GM12878 (cell line): ENCODE data around the gene ZFC3H1. TPM values are rescaled to one million over a fixed set of nuclear protein-coding genes. Genes with fewer than 3 reads are reported as not detected.

Source experiments
- CEBPB ChIP-seq, 2 experiments: fragments of 150-350 bp in 1 of 2; IDR thresholded peaks; 2 replicates each; pipeline ENCODE4 v1.6.1; 2012 to 2014; ENCODE audit warnings: low read depth in 2 of 2, low read length in 2 of 2, borderline replicate concordance in 1 of 2, inconsistent platforms in 1 of 2
- ETV6 ChIP-seq, 2 experiments: fragments of 450-650 bp in 1 of 2; IDR thresholded peaks in 1 of 2; conservative IDR thresholded peaks in 1 of 2; 2 replicates each; pipeline ENCODE4 v1.6.1; 2014; ENCODE audit warnings: antibody characterized with exemption in 1 of 2, borderline replicate concordance in 1 of 2, low read depth in 1 of 2, mild to moderate bottlenecking in 1 of 2, moderate library complexity in 1 of 2
- FOS ChIP-seq: IDR thresholded peaks from 3 replicates; pipeline ENCODE4 v1.6.1; 2011; ENCODE audit warnings: borderline replicate concordance; ENCODE audit not compliant: insufficient read length; ENCODE audit errors: extremely low read depth
- HDAC2 ChIP-seq: fragments of 200-600 bp; sonication (generic); IDR thresholded peaks from 2 replicates; pipeline ENCODE4 v1.6.1; 2017
- IRF5 ChIP-seq: fragments of 450-650 bp; IDR thresholded peaks from 2 replicates; pipeline ENCODE4 v1.6.1; 2017; ENCODE audit warnings: borderline replicate concordance
- NR2F1 ChIP-seq: fragments of 450-650 bp; conservative IDR thresholded peaks from 2 replicates; pipeline ENCODE4 v1.6.1; 2017; ENCODE audit warnings: mild to moderate bottlenecking
- PAX5 ChIP-seq: IDR thresholded peaks from 2 replicates; pipeline ENCODE4 v1.6.1; 2011; ENCODE audit warnings: low read depth, low read length, borderline replicate concordance
- POLR2AphosphoS2 ChIP-seq: IDR thresholded peaks from 2 replicates; pipeline ENCODE4 v1.6.1; 2011; ENCODE audit warnings: low read depth, mild to moderate bottlenecking, low read length, improper control_type of control experiment, moderate library complexity
- SKIL ChIP-seq: fragments of 450-650 bp; IDR thresholded peaks from 2 replicates; pipeline ENCODE4 v1.6.1; 2017; ENCODE audit warnings: mild to moderate bottlenecking, low read depth, inconsistent platforms; ENCODE audit not compliant: poor library complexity, severe bottlenecking
- TCF3 ChIP-seq: IDR thresholded peaks from 2 replicates; pipeline ENCODE4 v1.6.1; 2012; ENCODE audit warnings: low read depth, mild to moderate bottlenecking, low read length, borderline replicate concordance; ENCODE audit not compliant: insufficient read depth
- YBX1 ChIP-seq: fragments of 450-650 bp; IDR thresholded peaks from 2 replicates; pipeline ENCODE4 v1.6.1; 2016; ENCODE audit warnings: antibody characterized with exemption
- ZSCAN29 ChIP-seq: fragments of 450-650 bp; IDR thresholded peaks from 2 replicates; pipeline ENCODE4 v1.6.1; 2017; ENCODE audit warnings: mild to moderate bottlenecking, moderate library complexity
- polyA plus RNA-seq, 11 experiments: library from polyadenylated mRNA; depleted of rRNA in 4 of 11; unstranded in 6 of 11; stranded (reverse) in 5 of 11; fragments of >200 nt; fragmentation: Nextera tagmentation in 4 of 11; fragmentation: Illumina TruSeq in 1 of 11; extraction: Ambion mirVana in 4 of 11; extraction: Trizol in 1 of 11; gene quantifications; 1 replicate in 1 of 11; 2 replicates in 10 of 11; pipeline versions ENCODE4 v1.2.1 to v1.2.3, GENCODE V29; 2011 to 2016; ENCODE audit warnings: inconsistent platforms in 2 of 11, missing spikeins in 2 of 11, low read depth in 1 of 11
- total RNA-seq, 4 experiments: library from RNA; depleted of rRNA in 3 of 4; stranded (reverse); fragments of >200 nt in 3 of 4; fragmentation: Illumina TruSeq in 1 of 4; extraction: Trizol in 1 of 4; gene quantifications; 2 replicates each; pipeline versions ENCODE4 v1.2.1 to v1.2.3, GENCODE V29; 2013 to 2021
- TF ChIP-seq, protein P1 (sequence below): fragments of 450-650 bp; IDR thresholded peaks from 2 replicates; pipeline ENCODE4 v1.6.1; 2017; ENCODE audit warnings: mild to moderate bottlenecking
- TF ChIP-seq, protein P2 (sequence below): IDR thresholded peaks from 2 replicates; pipeline ENCODE4 v1.6.1; 2012; ENCODE audit warnings: low read depth, low read length, improper control_type of control experiment
- TF ChIP-seq, protein P3 (sequence below): IDR thresholded peaks from 2 replicates; pipeline ENCODE4 v1.6.1; 2011; ENCODE audit warnings: low read depth, mild to moderate bottlenecking, low read length, moderate library complexity, borderline replicate concordance; ENCODE audit errors: extremely low read depth
- TF ChIP-seq, protein P4 (sequence below): fragments of 150-350 bp; IDR thresholded peaks from 2 replicates; pipeline ENCODE4 v1.6.1; 2014; ENCODE audit warnings: mild to moderate bottlenecking, low read depth, low read length

ZFC3H1 gene
- total and polyA plus RNA-seq, 10 of the 15 experiments (the other 5 are each of a cell fraction or from before 2014, with no cell fraction given) = 11.2 to 88.7 (median 25.9) TPM

DNA sequence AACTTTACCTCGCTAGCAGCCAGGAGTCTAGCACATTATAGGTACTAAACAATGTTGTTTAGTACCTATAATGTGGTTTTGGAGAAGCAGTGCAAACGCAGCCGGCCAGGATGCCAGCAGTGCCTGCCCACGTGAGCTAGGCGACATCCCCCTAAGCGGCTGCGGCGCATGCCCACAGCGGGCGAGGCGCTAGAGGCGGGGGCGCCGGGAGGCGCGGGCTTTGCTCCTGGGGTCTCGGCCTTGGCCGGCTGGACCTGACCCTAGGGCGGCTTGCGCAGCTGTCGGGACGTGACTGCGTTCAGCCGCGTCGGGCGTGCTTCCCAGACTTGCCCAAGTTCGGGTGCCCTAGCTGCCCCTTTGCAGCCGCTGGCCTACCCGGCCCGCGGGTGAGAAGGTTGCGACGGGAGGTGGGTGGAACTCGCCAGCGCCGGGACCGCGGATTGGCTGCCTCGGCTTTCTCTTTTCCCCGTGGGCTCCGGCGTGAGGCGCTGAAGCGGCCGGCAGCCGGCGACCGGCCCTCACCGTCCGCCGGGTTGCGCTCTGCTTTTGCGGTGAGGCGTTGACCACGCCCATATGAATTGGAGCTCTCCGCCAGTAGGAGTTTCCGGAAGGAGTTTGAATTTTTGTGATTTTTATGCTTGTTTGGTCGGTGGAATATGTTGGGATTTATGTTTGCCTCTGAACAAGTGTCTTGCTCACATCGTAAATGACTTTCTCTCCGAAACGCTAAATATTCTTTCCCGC is 22.4 kb upstream of the ZFC3H1 start, which contains the start of gene TMEM19 (continued):
- TF ChIP-seq PAX5 = no peak
- no peak for TF ChIP-seq FOS
- TF ChIP-seq, protein P1, sequence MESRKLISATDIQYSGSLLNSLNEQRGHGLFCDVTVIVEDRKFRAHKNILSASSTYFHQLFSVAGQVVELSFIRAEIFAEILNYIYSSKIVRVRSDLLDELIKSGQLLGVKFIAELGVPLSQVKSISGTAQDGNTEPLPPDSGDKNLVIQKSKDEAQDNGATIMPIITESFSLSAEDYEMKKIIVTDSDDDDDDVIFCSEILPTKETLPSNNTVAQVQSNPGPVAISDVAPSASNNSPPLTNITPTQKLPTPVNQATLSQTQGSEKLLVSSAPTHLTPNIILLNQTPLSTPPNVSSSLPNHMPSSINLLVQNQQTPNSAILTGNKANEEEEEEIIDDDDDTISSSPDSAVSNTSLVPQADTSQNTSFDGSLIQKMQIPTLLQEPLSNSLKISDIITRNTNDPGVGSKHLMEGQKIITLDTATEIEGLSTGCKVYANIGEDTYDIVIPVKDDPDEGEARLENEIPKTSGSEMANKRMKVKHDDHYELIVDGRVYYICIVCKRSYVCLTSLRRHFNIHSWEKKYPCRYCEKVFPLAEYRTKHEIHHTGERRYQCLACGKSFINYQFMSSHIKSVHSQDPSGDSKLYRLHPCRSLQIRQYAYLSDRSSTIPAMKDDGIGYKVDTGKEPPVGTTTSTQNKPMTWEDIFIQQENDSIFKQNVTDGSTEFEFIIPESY = no peak
- 0 out of 2 replicates have a peak, but pooled peaks have one; percentile 4 for TF ChIP-seq TCF3
- no peak for TF ChIP-seq HDAC2
- TF ChIP-seq NR2F1 = peak; percentile 93
- TF ChIP-seq ZSCAN29 = no peak
- TF ChIP-seq SKIL = no peak
- no peak for TF ChIP-seq CEBPB (IDR thresholded peaks at IDR 0.05; ENCODE audit: borderline replicate concordance in 1 of 2, low read depth in 2 of 2, low read length in 2 of 2)
- TF ChIP-seq, protein P2, sequence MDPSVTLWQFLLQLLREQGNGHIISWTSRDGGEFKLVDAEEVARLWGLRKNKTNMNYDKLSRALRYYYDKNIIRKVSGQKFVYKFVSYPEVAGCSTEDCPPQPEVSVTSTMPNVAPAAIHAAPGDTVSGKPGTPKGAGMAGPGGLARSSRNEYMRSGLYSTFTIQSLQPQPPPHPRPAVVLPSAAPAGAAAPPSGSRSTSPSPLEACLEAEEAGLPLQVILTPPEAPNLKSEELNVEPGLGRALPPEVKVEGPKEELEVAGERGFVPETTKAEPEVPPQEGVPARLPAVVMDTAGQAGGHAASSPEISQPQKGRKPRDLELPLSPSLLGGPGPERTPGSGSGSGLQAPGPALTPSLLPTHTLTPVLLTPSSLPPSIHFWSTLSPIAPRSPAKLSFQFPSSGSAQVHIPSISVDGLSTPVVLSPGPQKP = 0 out of 2 replicates have a peak, but pooled peaks have one; percentile 32
- TF ChIP-seq IRF5 = no peak
- no peak for TF ChIP-seq YBX1
- no peak for TF ChIP-seq POLR2AphosphoS2
- no peak; a peak in 1 of 4 replicates for TF ChIP-seq ETV6 (conservative IDR thresholded peaks at IDR 0.05 in 1 of 2, IDR thresholded peaks at IDR 0.05 in 1 of 2; ENCODE audit: borderline replicate concordance in 1 of 2, low read depth in 1 of 2)
- TF ChIP-seq, protein P3, sequence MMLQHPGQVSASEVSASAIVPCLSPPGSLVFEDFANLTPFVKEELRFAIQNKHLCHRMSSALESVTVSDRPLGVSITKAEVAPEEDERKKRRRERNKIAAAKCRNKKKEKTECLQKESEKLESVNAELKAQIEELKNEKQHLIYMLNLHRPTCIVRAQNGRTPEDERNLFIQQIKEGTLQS = peak; percentile 52; the same call in 1 of the 2 replicates
- TF ChIP-seq, protein P4, sequence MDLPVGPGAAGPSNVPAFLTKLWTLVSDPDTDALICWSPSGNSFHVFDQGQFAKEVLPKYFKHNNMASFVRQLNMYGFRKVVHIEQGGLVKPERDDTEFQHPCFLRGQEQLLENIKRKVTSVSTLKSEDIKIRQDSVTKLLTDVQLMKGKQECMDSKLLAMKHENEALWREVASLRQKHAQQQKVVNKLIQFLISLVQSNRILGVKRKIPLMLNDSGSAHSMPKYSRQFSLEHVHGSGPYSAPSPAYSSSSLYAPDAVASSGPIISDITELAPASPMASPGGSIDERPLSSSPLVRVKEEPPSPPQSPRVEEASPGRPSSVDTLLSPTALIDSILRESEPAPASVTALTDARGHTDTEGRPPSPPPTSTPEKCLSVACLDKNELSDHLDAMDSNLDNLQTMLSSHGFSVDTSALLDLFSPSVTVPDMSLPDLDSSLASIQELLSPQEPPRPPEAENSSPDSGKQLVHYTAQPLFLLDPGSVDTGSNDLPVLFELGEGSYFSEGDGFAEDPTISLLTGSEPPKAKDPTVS = no peak
